GM18951 (cell line): ENCODE data around the gene HSD17B8.
A peak's percentile ranks its signal among the peaks of the same experiment; 100 is the strongest.

Experiments used
- POLR2A ChIP-seq: IDR thresholded peaks from 4 replicates; pipeline ENCODE4 v1.6.1; 2011; ENCODE audit warnings: mild to moderate bottlenecking; ENCODE audit not compliant: insufficient read length, insufficient read depth; ENCODE audit errors: extremely low read depth
- in situ Hi-C: fragments of 300-500 bp; cut with MboI; formaldehyde crosslinking; loops from one replicate; pipeline ENCODE4 v1.12.0; 2022; ENCODE audit warnings: low sequenced_read_pairs, mixed read lengths, inconsistent platforms; ENCODE audit not compliant: unreplicated experiment

HSD17B8 gene

GRCh38 chr6:33235221-33235634, 30.8 kb downstream of the HSD17B8 start:
- in situ Hi-C loops, result no loop called here
- TF ChIP-seq POLR2A, result no peak

GRCh38 chr6:33236328-33236727, 31.9 kb downstream of the HSD17B8 start:
- no peak for TF ChIP-seq POLR2A

GRCh38 chr6:33236852-33237251, 32.4 kb downstream of the HSD17B8 start:
- in situ Hi-C loops, result no loop called here
- no peak for TF ChIP-seq POLR2A

More at GRCh38 chr6:33236328-33236727, 31.9 kb downstream of the HSD17B8 start:
- in situ Hi-C loops, result no loop called here

GRCh38 chr6:33237741-33238140, 33.3 kb downstream of the HSD17B8 start:
- in situ Hi-C loops, result no loop called here
- no peak for TF ChIP-seq POLR2A

GRCh38 chr6:33241968-33242367, 37.5 kb downstream of the HSD17B8 start:
- no peak for TF ChIP-seq POLR2A
- in situ Hi-C loops, result no loop called here

GRCh38 chr6:33243476-33243875, 39.0 kb downstream of the HSD17B8 start:
- in situ Hi-C loops, result no loop called here
- TF ChIP-seq POLR2A, result no peak

- TF ChIP-seq POLR2A, result no peak
- in situ Hi-C loops, result no loop called here
Measured at GRCh38 chr6:33247977-33248642, 43.7 kb downstream of the HSD17B8 start.

- in situ Hi-C loops, result no loop called here
- TF ChIP-seq POLR2A, result no peak
Measured at GRCh38 chr6:33248643-33248931, 44.1 kb downstream of the HSD17B8 start.

- TF ChIP-seq POLR2A, result peak; percentile 95
- in situ Hi-C loops, result no loop called here
Measured at GRCh38 chr6:33248932-33249731, 44.7 kb downstream of the HSD17B8 start.

- TF ChIP-seq POLR2A, result no peak
- in situ Hi-C loops, result loop anchor here (5.0 kb wide), 1 partner anchor 88 kb away; no protein-coding TSS in a partner anchor
Measured at GRCh38 chr6:33249732-33250630, 45.5 kb downstream of the HSD17B8 start.

- TF ChIP-seq POLR2A, result no peak
- in situ Hi-C loops, result loop anchor here (5.0 kb wide), 1 partner anchor 88 kb away; no protein-coding TSS in a partner anchor
Measured at GRCh38 chr6:33250731-33251130, 46.3 kb downstream of the HSD17B8 start.

GRCh38 chr6:33251395-33252012, 47.0 kb downstream of the HSD17B8 start:
- in situ Hi-C loops, result loop anchor here (5.0 kb wide), 1 partner anchor 89 kb away; no protein-coding TSS in a partner anchor
- no peak for TF ChIP-seq POLR2A
